ENCODE data around the gene RPH3AL.

RPH3AL gene

GRCh38 chr17:227078-227945 is 125.3 kb downstream of the RPH3AL start:
- H3K9me3 ChIP-seq (replicated peaks in 1 of 2; ENCODE audit: control insufficient read depth in 2 of 2, insufficient read depth in 1 of 2, low read depth in 1 of 2, low read length in 2 of 2) = no peaks in the 10 kb centered on the region
- no peak overlapping the region for H3K27ac ChIP-seq (replicated peaks; ENCODE audit: low read length)
- H2AFZ ChIP-seq (ENCODE audit: low read length) = no peak overlapping the region
- no peak overlapping the region for H2BK5ac ChIP-seq (ENCODE audit: low read length)
- H4K8ac ChIP-seq (ENCODE audit: low read depth, low read length) = no peak overlapping the region
- no peak overlapping the region for H2BK15ac ChIP-seq (ENCODE audit: low read length)
- no peak overlapping the region for H2AK5ac ChIP-seq (ENCODE audit: low read depth, low read length)
- no peak overlapping the region for H2BK120ac ChIP-seq (ENCODE audit: low read depth, low read length)
- no peaks in the 10 kb centered on the region for H3K36me3 ChIP-seq (replicated peaks in 1 of 2; ENCODE audit: control insufficient read depth in 2 of 2, insufficient read depth in 2 of 2, low read length in 2 of 2)
- no peak for DNase-seq (ENCODE audit: low spot score)
- H2BK12ac ChIP-seq (ENCODE audit: low read length) = no peak overlapping the region
- H3K4me3 ChIP-seq (ENCODE audit: low read length in 2 of 2) = no peak overlapping the region
- H3K18ac ChIP-seq (ENCODE audit: low read length) = peak overlapping the region; percentile 68
- peak overlapping the region; percentile 60 for H3K9ac ChIP-seq (ENCODE audit: low read depth, low read length, poor library complexity)
- H3K4me1 ChIP-seq (ENCODE audit: control insufficient read depth in 2 of 2, insufficient read depth in 1 of 2, low read depth in 1 of 2, low read length in 2 of 2) = peaks cover 6 to 7% of the 10 kb centered on the region in 2 donors
- H3K27me3 ChIP-seq (ENCODE audit: control insufficient read depth in 3 of 3, insufficient read depth in 3 of 3, low read depth in 1 of 3, low read length in 3 of 3) = peaks cover 0 to 4% (median 0%) of the 10 kb centered on the region in 3 experiments
- no peak overlapping the region for H3K4ac ChIP-seq (ENCODE audit: low read length)
- no peak overlapping the region for H3K23ac ChIP-seq (ENCODE audit: low read depth, low read length, poor library complexity)
- H3K79me1 ChIP-seq (ENCODE audit: low read depth, low read length) = no peaks in the 10 kb centered on the region
- WGBS, 2 donors (ENCODE audit: extremely low coverage in 2 of 2, insufficient read length in 2 of 2, insufficient replicate concordance in 1 of 2) = no CpG with 5 or more reads among the region's 15 CpGs
- H4K91ac ChIP-seq (ENCODE audit: low read depth, low read length, poor library complexity) = no peak overlapping the region
- no peak overlapping the region for H3K4me2 ChIP-seq (ENCODE audit: insufficient read depth, low read length, poor library complexity, severe bottlenecking)
- peak overlapping the region; percentile 10 for H3K14ac ChIP-seq (ENCODE audit: low read length)

GRCh38 chr17:226108-227077 is 126.2 kb downstream of the RPH3AL start:
- H2BK12ac ChIP-seq (ENCODE audit: low read length) = no peak overlapping the region
- no peak overlapping the region for H2BK5ac ChIP-seq (ENCODE audit: low read length)
- WGBS, 2 donors (ENCODE audit: extremely low coverage in 2 of 2, insufficient read length in 2 of 2, insufficient replicate concordance in 1 of 2) = no CpG with 5 or more reads among the region's 24 CpGs
- no peak overlapping the region for H3K18ac ChIP-seq (ENCODE audit: low read length)
- H3K79me1 ChIP-seq (ENCODE audit: low read depth, low read length) = no peaks in the 10 kb centered on the region
- no peak overlapping the region for H3K27ac ChIP-seq (replicated peaks; ENCODE audit: low read length)
- no peak overlapping the region for H3K23ac ChIP-seq (ENCODE audit: low read depth, low read length, poor library complexity)
- H3K9me3 ChIP-seq (replicated peaks in 1 of 2; ENCODE audit: control insufficient read depth in 2 of 2, insufficient read depth in 1 of 2, low read depth in 1 of 2, low read length in 2 of 2) = peaks cover 0 to 3% of the 10 kb centered on the region in 2 donors
- no peak overlapping the region for H4K91ac ChIP-seq (ENCODE audit: low read depth, low read length, poor library complexity)
- H2BK15ac ChIP-seq (ENCODE audit: low read length) = no peak overlapping the region
- no peak overlapping the region for H2BK120ac ChIP-seq (ENCODE audit: low read depth, low read length)
- no peak overlapping the region for H2AK5ac ChIP-seq (ENCODE audit: low read depth, low read length)
- no peak overlapping the region for H3K4me3 ChIP-seq (ENCODE audit: low read length in 2 of 2)
- peaks cover 0 to 4% (median 0%) of the 10 kb centered on the region in 3 experiments for H3K27me3 ChIP-seq (ENCODE audit: control insufficient read depth in 3 of 3, insufficient read depth in 3 of 3, low read depth in 1 of 3, low read length in 3 of 3)
- no peak for DNase-seq (ENCODE audit: low spot score)
- no peak overlapping the region for H4K8ac ChIP-seq (ENCODE audit: low read depth, low read length)
- no peak overlapping the region for H3K4ac ChIP-seq (ENCODE audit: low read length)
- H3K4me2 ChIP-seq (ENCODE audit: insufficient read depth, low read length, poor library complexity, severe bottlenecking) = no peak overlapping the region
- no peak overlapping the region for H3K14ac ChIP-seq (ENCODE audit: low read length)
- no peaks in the 10 kb centered on the region for H3K36me3 ChIP-seq (replicated peaks in 1 of 2; ENCODE audit: control insufficient read depth in 2 of 2, insufficient read depth in 2 of 2, low read length in 2 of 2)
- H2AFZ ChIP-seq (ENCODE audit: low read length) = no peak overlapping the region
- H3K9ac ChIP-seq (ENCODE audit: low read depth, low read length, poor library complexity) = no peak overlapping the region
- peaks cover 9 to 11% of the 10 kb centered on the region in 2 donors for H3K4me1 ChIP-seq (ENCODE audit: control insufficient read depth in 2 of 2, insufficient read depth in 1 of 2, low read depth in 1 of 2, low read length in 2 of 2)

- Histone ChIP-seq H2BK5ac (ENCODE audit: low read length) (no peak overlapping the region), H3K4me3 (ENCODE audit: low read length in 2 of 2) (no peak overlapping the region), H2BK15ac (ENCODE audit: low read length) (no peak overlapping the region), H2BK120ac (ENCODE audit: low read depth, low read length) (no peak overlapping the region), H2AFZ (ENCODE audit: low read length) (no peak overlapping the region), H3K4ac (ENCODE audit: low read length) (no peak overlapping the region), H3K23ac (ENCODE audit: low read depth, low read length, poor library complexity) (no peak overlapping the region), H3K9ac (ENCODE audit: low read depth, low read length, poor library complexity) (no peak overlapping the region), H2AK5ac (ENCODE audit: low read depth, low read length) (no peak overlapping the region), H2BK12ac (ENCODE audit: low read length) (no peak overlapping the region), H3K27me3 (ENCODE audit: control insufficient read depth in 3 of 3, insufficient read depth in 3 of 3, low read depth in 1 of 3, low read length in 3 of 3) (peaks cover 0 to 4% (median 0%) of the 10 kb centered on the region in 3 experiments), H3K18ac (ENCODE audit: low read length) (no peak overlapping the region), H3K27ac (replicated peaks; ENCODE audit: low read length) (no peak overlapping the region), H3K4me2 (ENCODE audit: insufficient read depth, low read length, poor library complexity, severe bottlenecking) (no peak overlapping the region), H4K8ac (ENCODE audit: low read depth, low read length) (no peak overlapping the region), H3K14ac (ENCODE audit: low read length) (no peak overlapping the region), H3K79me1 (ENCODE audit: low read depth, low read length) (no peaks in the 10 kb centered on the region), H3K4me1 (ENCODE audit: control insufficient read depth in 2 of 2, insufficient read depth in 1 of 2, low read depth in 1 of 2, low read length in 2 of 2) (peaks cover 9 to 11% of the 10 kb centered on the region in 2 donors), H3K9me3 (replicated peaks in 1 of 2; ENCODE audit: control insufficient read depth in 2 of 2, insufficient read depth in 1 of 2, low read depth in 1 of 2, low read length in 2 of 2) (peaks cover 0 to 3% of the 10 kb centered on the region in 2 donors), H3K36me3 (replicated peaks in 1 of 2; ENCODE audit: control insufficient read depth in 2 of 2, insufficient read depth in 2 of 2, low read length in 2 of 2) (no peaks in the 10 kb centered on the region), H4K91ac (ENCODE audit: low read depth, low read length, poor library complexity) (no peak overlapping the region)
- no peak for DNase-seq (ENCODE audit: low spot score)
- WGBS, 2 donors (ENCODE audit: extremely low coverage in 2 of 2, insufficient read length in 2 of 2, insufficient replicate concordance in 1 of 2) = no CpG with 5 or more reads among the region's 9 CpGs
These were observed 127.1 kb downstream of the RPH3AL start for GRCh38 chr17:225551-225950.
